Esophagus squamous epithelium (tissue), 4 donors: ENCODE measurements around the gene FAM110D.

ENCODE experiments used
- POLR2A ChIP-seq, 4 donors: fragments of 450-650 bp; IDR thresholded peaks; one replicate each; pipeline ENCODE4 v1.6.1; 2017; ENCODE audit warnings: antibody characterized with exemption in 4 of 4, mild to moderate bottlenecking in 4 of 4, moderate library complexity in 3 of 4
- TF ChIP-seq, protein P1 (sequence below), 6 experiments: fragments of 450-650 bp in 4 of 6; fragments of 200-600 bp in 2 of 6; sonication (generic) in 2 of 6; IDR thresholded peaks; one replicate each; pipeline ENCODE4 v1.5.1; 2016 to 2019; ENCODE audit warnings: antibody characterized with exemption in 6 of 6, mild to moderate bottlenecking in 4 of 6, moderate library complexity in 4 of 6

DNA sequence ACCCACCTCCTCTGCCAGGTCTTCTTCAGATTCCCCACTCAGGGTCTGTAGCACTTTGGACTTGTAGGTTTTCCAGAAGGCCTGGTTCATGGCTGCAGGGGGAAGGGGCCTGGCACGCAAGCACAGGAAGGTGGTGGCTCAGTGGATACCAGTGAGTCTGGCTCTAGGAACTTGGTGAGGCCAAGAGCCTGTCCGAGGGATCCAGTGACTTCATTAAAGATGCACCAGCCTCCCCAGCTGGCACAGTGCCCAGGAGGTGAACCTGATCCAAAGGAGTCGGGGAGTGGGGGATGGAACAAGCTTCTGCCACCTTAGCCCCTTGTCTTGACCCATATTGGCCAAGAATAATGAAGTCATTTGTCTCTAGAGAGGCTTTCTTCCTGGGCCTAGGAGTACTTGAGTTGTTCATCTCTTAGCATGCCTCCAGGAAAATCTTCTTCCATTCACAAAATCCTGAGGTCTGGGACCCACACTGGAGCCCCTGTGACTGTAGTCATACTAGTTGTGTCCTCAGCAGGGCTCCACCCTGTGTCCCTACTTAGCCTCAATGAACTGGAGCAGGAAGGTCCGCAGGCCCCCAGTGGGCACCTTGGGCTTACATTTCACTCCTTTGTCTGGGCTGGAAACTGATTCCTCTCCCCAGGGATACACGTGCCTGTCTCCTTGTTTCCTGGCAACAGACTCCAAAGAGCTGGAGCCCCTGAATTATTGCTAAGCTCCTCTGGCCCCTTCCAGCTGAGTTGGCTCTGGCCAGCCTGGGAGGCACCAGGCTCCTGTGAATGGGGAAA lies 9.7 kb downstream of the FAM110D start, which contains the start of gene C1orf232:
- TF ChIP-seq, protein P1, sequence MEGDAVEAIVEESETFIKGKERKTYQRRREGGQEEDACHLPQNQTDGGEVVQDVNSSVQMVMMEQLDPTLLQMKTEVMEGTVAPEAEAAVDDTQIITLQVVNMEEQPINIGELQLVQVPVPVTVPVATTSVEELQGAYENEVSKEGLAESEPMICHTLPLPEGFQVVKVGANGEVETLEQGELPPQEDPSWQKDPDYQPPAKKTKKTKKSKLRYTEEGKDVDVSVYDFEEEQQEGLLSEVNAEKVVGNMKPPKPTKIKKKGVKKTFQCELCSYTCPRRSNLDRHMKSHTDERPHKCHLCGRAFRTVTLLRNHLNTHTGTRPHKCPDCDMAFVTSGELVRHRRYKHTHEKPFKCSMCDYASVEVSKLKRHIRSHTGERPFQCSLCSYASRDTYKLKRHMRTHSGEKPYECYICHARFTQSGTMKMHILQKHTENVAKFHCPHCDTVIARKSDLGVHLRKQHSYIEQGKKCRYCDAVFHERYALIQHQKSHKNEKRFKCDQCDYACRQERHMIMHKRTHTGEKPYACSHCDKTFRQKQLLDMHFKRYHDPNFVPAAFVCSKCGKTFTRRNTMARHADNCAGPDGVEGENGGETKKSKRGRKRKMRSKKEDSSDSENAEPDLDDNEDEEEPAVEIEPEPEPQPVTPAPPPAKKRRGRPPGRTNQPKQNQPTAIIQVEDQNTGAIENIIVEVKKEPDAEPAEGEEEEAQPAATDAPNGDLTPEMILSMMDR (IDR thresholded peaks at IDR 0.05) = no peak
- no peak for TF ChIP-seq POLR2A (IDR thresholded peaks at IDR 0.05)
